GM12874 (cell line): ENCODE data around the gene PELI1.

Experiments
- TF ChIP-seq, protein P1 (sequence below): IDR thresholded peaks from 2 replicates; pipeline ENCODE4 v1.5.1; 2011; ENCODE audit warnings: low read depth, mild to moderate bottlenecking, control low read depth, low read length, moderate library complexity; ENCODE audit not compliant: insufficient read depth

The PELI1 gene

DNA sequence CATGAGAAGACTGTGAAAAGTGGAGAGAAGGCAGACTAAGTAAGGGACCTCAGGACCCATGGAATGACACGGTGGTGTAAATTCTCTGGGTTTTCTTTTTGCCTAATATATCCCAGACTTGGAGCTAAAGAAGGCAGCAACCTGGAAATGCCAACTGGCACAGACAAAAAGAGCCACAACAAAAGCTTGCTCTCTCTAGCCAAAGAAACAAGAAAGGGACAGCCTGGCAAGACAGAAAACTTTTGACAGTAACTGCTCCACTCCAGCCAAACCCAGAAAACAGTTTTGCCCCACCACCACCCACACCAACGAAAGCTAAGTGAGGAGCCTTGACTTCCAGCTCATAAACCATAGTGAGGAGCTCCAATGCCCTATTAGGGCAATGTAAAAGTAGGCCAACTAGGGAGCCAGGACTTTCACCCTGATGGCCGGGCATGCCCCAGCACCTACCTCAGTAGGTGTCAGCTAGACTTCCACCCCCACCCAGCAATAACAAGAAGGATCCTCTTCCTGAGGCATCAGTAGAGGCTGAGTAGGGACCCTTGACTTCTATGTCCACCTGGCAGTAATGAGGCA, 35.5 kb downstream of the PELI1 start:
- TF ChIP-seq, protein P1, sequence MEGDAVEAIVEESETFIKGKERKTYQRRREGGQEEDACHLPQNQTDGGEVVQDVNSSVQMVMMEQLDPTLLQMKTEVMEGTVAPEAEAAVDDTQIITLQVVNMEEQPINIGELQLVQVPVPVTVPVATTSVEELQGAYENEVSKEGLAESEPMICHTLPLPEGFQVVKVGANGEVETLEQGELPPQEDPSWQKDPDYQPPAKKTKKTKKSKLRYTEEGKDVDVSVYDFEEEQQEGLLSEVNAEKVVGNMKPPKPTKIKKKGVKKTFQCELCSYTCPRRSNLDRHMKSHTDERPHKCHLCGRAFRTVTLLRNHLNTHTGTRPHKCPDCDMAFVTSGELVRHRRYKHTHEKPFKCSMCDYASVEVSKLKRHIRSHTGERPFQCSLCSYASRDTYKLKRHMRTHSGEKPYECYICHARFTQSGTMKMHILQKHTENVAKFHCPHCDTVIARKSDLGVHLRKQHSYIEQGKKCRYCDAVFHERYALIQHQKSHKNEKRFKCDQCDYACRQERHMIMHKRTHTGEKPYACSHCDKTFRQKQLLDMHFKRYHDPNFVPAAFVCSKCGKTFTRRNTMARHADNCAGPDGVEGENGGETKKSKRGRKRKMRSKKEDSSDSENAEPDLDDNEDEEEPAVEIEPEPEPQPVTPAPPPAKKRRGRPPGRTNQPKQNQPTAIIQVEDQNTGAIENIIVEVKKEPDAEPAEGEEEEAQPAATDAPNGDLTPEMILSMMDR, result no peak

DNA sequence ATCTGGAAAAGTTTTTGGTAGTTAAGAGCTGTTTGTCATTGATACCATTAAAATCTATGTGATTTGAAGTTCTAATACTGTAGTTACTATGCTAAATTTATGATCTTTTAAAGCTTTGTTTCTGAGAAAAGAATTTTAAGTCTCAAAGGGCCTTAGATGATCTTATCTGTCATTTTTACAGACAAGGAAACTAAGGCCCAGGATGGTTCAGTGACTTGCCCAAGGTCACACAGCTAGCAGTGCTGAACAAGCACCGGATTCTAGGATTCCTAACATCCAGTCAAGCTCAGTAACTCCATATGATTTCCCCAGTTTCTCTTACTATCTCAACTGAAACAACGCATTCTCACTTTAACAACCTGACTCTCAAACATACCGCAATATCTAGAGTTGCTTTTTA, 37.7 kb downstream of the PELI1 start:
- TF ChIP-seq, protein P1, result no peak

DNA sequence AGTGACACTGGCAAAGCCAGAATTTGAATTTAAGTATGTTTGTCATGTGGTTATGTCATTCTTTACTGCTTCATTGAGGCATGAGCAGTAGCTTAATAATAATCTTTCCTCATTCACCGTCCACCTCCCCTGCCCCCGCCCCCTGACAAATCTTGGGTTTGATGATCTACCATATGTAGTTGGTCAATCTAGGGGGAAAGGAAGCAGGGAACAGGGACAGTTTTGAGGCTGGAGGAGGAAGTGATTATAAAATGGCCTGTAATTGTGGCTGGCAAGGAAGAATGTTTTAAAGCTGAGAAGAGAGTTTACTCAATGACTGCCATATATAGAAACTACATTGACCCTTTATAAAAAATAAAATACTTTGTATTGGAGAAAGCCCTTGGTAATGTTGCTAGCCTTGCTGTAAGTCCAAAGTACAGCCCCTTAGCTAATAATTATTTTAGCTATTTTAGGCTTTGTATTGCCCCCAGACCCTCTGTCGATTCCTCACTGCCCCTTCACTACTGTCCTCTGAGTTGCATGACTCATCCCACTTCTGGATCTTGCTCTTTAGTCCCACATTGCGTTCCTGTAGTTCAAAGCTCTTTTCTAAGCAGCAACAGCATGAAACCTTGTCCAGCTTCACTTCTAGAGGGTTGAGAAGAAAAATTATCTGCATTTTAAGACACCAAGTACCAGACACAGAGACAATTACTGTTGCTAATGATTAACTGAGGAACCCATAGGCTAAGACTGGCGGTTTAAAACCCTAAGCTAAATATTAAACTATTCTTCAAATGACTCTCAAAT, 38.4 kb downstream of the PELI1 start:
- TF ChIP-seq, protein P1, result no peak

DNA sequence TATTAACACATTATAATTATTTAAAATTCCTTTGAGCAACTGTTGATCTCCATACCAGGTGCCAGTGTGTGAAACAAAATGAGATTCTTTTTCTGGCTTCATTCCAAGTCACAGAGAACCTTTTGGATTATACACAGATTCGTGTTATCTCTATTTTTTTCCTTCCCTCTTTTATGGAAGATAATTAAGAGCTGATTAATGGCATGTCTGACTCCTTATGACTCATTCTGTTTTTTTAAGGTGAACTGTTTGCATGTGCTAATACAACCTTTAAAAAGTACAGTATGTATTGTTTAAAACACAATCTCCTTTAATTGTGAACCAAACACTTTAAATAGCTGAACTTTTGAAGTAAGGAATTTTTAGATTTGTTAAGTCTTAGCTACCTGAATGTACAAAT, 39.3 kb downstream of the PELI1 start:
- TF ChIP-seq, protein P1, result no peak

DNA sequence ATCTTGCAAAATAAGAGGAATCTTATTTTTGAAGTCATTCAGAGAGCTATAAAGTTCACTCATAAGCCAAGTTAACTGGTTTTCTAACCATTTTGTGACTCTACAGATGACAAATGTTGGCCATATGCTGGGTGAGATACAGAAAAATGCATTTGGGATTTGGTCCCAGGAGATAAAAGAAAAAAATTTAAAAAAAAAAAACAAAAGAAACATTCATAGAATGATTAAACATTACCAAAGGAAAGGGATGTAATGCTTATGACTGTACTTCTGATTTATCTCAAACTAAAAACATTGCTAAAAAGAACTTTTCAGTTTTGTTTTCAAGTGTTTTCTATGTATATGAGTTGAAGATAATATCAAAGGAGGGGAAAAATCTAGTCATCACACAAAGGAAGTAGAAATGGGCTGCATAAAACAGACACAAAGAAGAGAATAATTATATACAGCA, 43.1 kb downstream of the PELI1 start:
- TF ChIP-seq, protein P1, result no peak

DNA sequence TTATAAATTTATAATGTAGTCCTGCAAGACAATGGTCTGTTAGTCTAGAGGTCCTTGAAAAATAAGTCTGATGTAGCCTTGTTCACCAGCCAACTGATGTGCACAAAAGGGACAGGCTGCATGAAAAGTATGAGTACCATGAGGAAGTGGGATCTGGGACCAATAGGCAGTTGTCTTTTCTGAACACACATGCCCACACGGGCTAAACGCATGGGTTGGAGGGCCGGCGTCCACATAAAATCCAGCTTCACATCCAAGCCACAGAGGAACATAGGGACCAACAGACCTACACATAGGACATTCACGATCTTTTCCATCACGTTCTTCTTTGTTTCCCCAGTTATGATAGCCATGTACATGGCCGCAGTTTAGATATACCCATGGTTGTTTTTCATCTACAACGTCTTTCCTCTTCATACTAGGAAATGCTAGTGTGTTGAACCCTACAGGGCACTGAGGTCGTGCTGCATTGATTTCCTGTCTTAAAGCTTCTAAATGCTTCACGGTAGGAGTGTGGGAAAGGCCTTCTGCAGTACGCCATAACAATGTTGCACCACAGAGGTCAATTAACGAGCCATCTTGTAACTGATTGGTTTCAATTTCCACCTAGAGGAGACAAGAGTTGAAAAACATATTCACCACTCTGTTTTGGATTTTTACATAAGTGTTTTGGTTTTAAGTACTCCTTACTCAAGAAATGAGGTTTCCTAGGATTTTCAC, 49.4 kb downstream of the PELI1 start:
- TF ChIP-seq, protein P1, result no peak

DNA sequence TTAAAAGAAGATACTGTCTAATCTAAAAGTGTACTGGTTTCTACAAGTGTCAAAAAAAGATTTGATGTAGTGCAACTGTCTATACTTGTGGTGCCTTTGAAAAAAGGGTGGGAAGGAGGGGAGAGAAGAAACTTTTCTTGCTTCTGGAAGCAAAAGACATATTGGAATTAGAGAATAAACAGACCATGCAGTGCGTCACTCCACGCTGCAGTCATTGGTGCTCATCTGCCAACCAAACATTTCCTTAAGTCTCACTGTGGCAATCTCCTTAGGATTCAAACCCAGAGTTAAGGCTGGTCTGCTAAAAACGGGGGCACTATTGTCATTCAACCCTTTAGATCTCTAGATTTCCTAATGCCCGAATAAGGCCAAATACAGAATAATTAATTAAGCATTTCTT, 50.9 kb downstream of the PELI1 start:
- TF ChIP-seq, protein P1, result no peak
